Measurements from ENCODE around the gene INPP4A. TPM values are rescaled to one million over a fixed set of nuclear protein-coding genes. Genes with fewer than 3 reads are reported as not detected.
A peak's percentile ranks its signal among the peaks of the same experiment; 100 is the strongest.
"Not testable (repeated sequence)": the region's sequence is repeated elsewhere in the genome, so short reads cannot be mapped to it uniquely, and the experiment has no call there.

Gene INPP4A
- total and polyA plus RNA-seq, 2 of the 13 experiments (the other 11 are each of a cell fraction or from before 2014, with no cell fraction given) = 10.1 to 10.9 TPM

DNA sequence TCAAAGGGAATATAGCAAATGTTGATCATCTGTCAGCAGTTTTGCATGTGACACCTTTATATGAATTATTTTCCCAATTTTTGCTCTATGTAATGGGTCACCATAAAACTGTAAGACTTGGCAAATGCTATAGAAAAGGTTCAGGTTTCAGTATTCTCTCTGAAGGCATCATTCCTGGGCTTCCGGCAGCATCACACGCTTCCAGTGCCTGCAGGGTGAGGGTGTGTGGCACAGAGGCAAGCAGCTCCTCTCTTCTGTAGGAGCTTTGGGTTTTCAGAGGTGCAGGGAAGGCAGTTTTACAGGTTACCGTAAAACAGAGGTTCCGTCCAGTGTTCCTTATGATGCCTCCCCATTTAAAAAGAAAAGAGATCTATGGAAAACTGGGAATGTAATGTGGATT lies 144.8 kb downstream of the INPP4A start (continued):
- TF ChIP-seq, protein P1, sequence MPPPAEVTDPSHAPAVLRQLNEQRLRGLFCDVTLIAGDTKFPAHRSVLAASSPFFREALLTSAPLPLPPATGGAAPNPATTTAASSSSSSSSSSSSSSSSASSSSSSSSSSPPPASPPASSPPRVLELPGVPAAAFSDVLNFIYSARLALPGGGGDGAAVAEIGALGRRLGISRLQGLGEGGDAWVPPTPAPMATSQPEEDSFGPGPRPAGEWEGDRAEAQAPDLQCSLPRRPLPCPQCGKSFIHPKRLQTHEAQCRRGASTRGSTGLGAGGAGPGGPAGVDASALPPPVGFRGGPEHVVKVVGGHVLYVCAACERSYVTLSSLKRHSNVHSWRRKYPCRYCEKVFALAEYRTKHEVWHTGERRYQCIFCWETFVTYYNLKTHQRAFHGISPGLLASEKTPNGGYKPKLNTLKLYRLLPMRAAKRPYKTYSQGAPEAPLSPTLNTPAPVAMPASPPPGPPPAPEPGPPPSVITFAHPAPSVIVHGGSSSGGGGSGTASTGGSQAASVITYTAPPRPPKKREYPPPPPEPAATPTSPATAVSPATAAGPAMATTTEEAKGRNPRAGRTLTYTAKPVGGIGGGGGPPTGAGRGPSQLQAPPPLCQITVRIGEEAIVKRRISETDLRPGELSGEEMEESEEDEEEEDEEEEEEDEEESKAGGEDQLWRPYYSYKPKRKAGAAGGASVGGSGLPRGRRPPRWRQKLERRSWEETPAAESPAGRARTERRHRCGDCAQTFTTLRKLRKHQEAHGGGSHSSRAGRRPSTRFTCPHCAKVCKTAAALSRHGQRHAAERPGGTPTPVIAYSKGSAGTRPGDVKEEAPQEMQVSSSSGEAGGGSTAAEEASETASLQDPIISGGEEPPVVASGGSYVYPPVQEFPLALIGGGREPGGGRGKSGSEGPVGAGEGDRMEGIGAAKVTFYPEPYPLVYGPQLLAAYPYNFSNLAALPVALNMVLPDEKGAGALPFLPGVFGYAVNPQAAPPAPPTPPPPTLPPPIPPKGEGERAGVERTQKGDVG (CRISPR knock-in tag; IDR thresholded peaks at IDR 0.05; ENCODE audit: borderline replicate concordance) = no peak

GRCh38 chr2:98592565-98592964 lies 147.9 kb downstream of the INPP4A start:
- TF ChIP-seq ZNF687 (CRISPR knock-in tag; IDR thresholded peaks at IDR 0.05) (0 out of 2 replicates have a peak, but pooled peaks have one; percentile 9), SNAPC2 (CRISPR knock-in tag; IDR thresholded peaks at IDR 0.05) (no peak)
- no TSS peak for BruUV-seq (replicated peaks)

GRCh38 chr2:98594665-98595064 lies 150.0 kb downstream of the INPP4A start:
- H2AFZ ChIP-seq (ENCODE audit: low read length); H4K20me1 ChIP-seq (ENCODE audit: insufficient read depth, low read length); H3K27me3 ChIP-seq (ENCODE audit: control insufficient read depth in 1 of 2, insufficient read depth in 2 of 2, low read length in 2 of 2); H3K4me2 ChIP-seq (ENCODE audit: low read depth, low read length); ATAC-seq; H3K4me1 ChIP-seq (ENCODE audit: insufficient read depth, low read length); CTCF ChIA-PET (ENCODE audit: low intra/inter-chr PET ratio, low total read pairs); H3K9ac ChIP-seq (ENCODE audit: insufficient read depth, low read depth, low read length); intact Hi-C loops (cut with micrococcal nuclease; ENCODE audit: unreplicated experiment); POLR2A ChIA-PET; H3K4me3 ChIP-seq (replicated peaks in 1 of 3; ENCODE audit: insufficient read depth in 1 of 3, low read depth in 2 of 3, low read length in 3 of 3); H3K27ac ChIP-seq (ENCODE audit: extremely low read length, insufficient read depth, low read length); H3K9me3 ChIP-seq (ENCODE audit: low read length); DNase-seq (ENCODE audit: low spot score); in situ Hi-C loops (cut with HindIII; ENCODE audit: extremely low pct_ligation_motif_present, low pct_unique_long_range_greater_than_20kb); FAIRE-seq; H3K79me2 ChIP-seq (ENCODE audit: insufficient read depth, low read length): not testable (repeated sequence)
- 95% methylated on average over 4 of the region's 4 CpGs for WGBS (ENCODE audit: low lambda C conversion rate)
- TSS peak; percentile 9 for BruUV-seq (replicated peaks)
- peaks cover 6 to 27% of the 10 kb centered on the region in 2 experiments; a peak in 4 of 5 replicates for H3K36me3 ChIP-seq (replicated peaks in 1 of 2; ENCODE audit: control insufficient read depth in 1 of 2, insufficient read depth in 2 of 2, low read length in 2 of 2)

More at GRCh38 chr2:98592565-98592964, 147.9 kb downstream of the INPP4A start:
- H3K27me3 ChIP-seq (ENCODE audit: control insufficient read depth in 1 of 2, insufficient read depth in 2 of 2, low read length in 2 of 2) = no peaks in the 10 kb centered on the region
- POLR2A ChIA-PET = no interaction called here
- H3K4me2 ChIP-seq (ENCODE audit: low read depth, low read length) = no peak overlapping the region
- intact Hi-C loops (cut with micrococcal nuclease; ENCODE audit: unreplicated experiment) = no loop called here
- FAIRE-seq (no peak), ATAC-seq (peak; percentile 47), DNase-seq (ENCODE audit: low spot score) (no peak)
- no peaks in the 10 kb centered on the region for H4K20me1 ChIP-seq (ENCODE audit: insufficient read depth, low read length)
- H3K4me3 ChIP-seq (replicated peaks in 1 of 3; ENCODE audit: insufficient read depth in 1 of 3, low read depth in 2 of 3, low read length in 3 of 3) = no peak overlapping the region
- no peaks in the 10 kb centered on the region for H3K4me1 ChIP-seq (ENCODE audit: insufficient read depth, low read length)
- H3K36me3 ChIP-seq (replicated peaks in 1 of 2; ENCODE audit: control insufficient read depth in 1 of 2, insufficient read depth in 2 of 2, low read length in 2 of 2) = peaks cover 0 to 11% of the 10 kb centered on the region in 2 experiments; a peak in 3 of 5 replicates
- no peak overlapping the region for H3K27ac ChIP-seq (ENCODE audit: extremely low read length, insufficient read depth, low read length)
- no peaks in the 10 kb centered on the region for H3K9me3 ChIP-seq (ENCODE audit: low read length)
- no peaks in the 10 kb centered on the region for H3K79me2 ChIP-seq (ENCODE audit: insufficient read depth, low read length)
- CTCF ChIA-PET (ENCODE audit: low intra/inter-chr PET ratio, low total read pairs) = no interaction called here
- in situ Hi-C loops (cut with HindIII; ENCODE audit: extremely low pct_ligation_motif_present, low pct_unique_long_range_greater_than_20kb) = no loop called here
- H3K9ac ChIP-seq (ENCODE audit: insufficient read depth, low read depth, low read length) = no peak overlapping the region
- no peak overlapping the region for H2AFZ ChIP-seq (ENCODE audit: low read length)
- 100% methylated on average over 7 of the region's 8 CpGs for WGBS (ENCODE audit: low lambda C conversion rate)
